SK-N-SH (cell line): ENCODE measurements around the gene TMEM179. TPM values are rescaled to one million over a fixed set of nuclear protein-coding genes. Genes with fewer than 3 reads are reported as not detected.

Source experiments
- CTCF ChIA-PET: fragments of 300-600, 350-600 bp; formaldehyde crosslinking; extraction: SDS; loops from one replicate; lab custom pipeline; 2021; lab: Yijun Ruan, JAX
- POLR2A ChIA-PET: fragments of 350-600 bp; sonication (Branson Sonifier 250); formaldehyde crosslinking; extraction: SDS; loops from one replicate; lab custom pipeline; 2020; ENCODE audit warnings: antibody characterized with exemption, inconsistent platforms; lab: Yijun Ruan, JAX
- DNase-seq: peaks from one replicate; pipeline ENCODE4 v3.0.0; 2012
- H2AFZ ChIP-seq: fragments of 200-600 bp; sonication (generic); 2 replicates; pipeline ENCODE4 v1.8.1; 2016; ENCODE audit warnings: antibody characterized with exemption, mild to moderate bottlenecking, low read depth
- H3F3A ChIP-seq: fragments of 200-600 bp; sonication (generic); replicated peaks from 2 replicates; pipeline ENCODE3; 2016; ENCODE audit warnings: antibody characterized with exemption, mild to moderate bottlenecking; ENCODE audit not compliant: insufficient read depth
- H3K27ac ChIP-seq, 2 experiments: fragments of 200-500 bp in 1 of 2; fragments of 200-600 bp in 1 of 2; sonication (Bioruptor generic) in 1 of 2; sonication (generic), shearing (Covaris generic) in 1 of 2; 2 replicates each; pipeline versions ENCODE4 v1.5.1 to v1.6.1; 2014 to 2016; ENCODE audit warnings: low read depth in 2 of 2, inconsistent platforms in 1 of 2, low read length in 1 of 2, mild to moderate bottlenecking in 1 of 2, mixed read lengths in 1 of 2
- H3K27me3 ChIP-seq: fragments of 200-600 bp; sonication (generic), shearing (Covaris generic); 2 replicates; pipeline ENCODE4 v1.6.1; 2016; ENCODE audit warnings: mixed run types; ENCODE audit not compliant: insufficient read depth
- H3K36me3 ChIP-seq, 2 experiments: fragments of 200-500 bp in 1 of 2; fragments of 200-600 bp in 1 of 2; sonication (Bioruptor generic) in 1 of 2; sonication (generic) in 1 of 2; replicated peaks in 1 of 2; 2 replicates each; pipeline versions ENCODE3 to v1.5.1; 2014 to 2016; ENCODE audit warnings: low read length in 1 of 2, mild to moderate bottlenecking in 1 of 2; ENCODE audit not compliant: insufficient read depth in 2 of 2, control insufficient read depth in 1 of 2
- H3K4me1 ChIP-seq, 2 experiments: fragments of 200-500 bp in 1 of 2; fragments of 200-600 bp in 1 of 2; sonication (Bioruptor generic) in 1 of 2; sonication (generic), shearing (Covaris generic) in 1 of 2; 2 replicates each; pipeline versions ENCODE4 v1.5.1 to v1.6.1; 2014 to 2016; ENCODE audit warnings: low read depth in 1 of 2, low read length in 1 of 2, mixed run types in 1 of 2; ENCODE audit not compliant: insufficient read depth in 2 of 2, control insufficient read depth in 1 of 2
- H3K4me2 ChIP-seq: fragments of 200-600 bp; sonication (generic), shearing (Covaris generic); 2 replicates; pipeline ENCODE4 v1.6.1; 2017; ENCODE audit warnings: mixed run types
- H3K4me3 ChIP-seq, 2 experiments: fragments of 200-500 bp in 1 of 2; fragments of 200-600 bp in 1 of 2; sonication (Bioruptor generic) in 1 of 2; sonication (generic), shearing (Covaris generic) in 1 of 2; 2 replicates each; pipeline versions ENCODE4 v1.5.1 to v1.8.1; 2014 to 2016; ENCODE audit warnings: low read depth in 2 of 2, inconsistent platforms in 1 of 2, low read length in 1 of 2, mild to moderate bottlenecking in 1 of 2, mixed read lengths in 1 of 2, moderate library complexity in 1 of 2
- H3K79me2 ChIP-seq: fragments of 200-600 bp; sonication (generic); 2 replicates; pipeline ENCODE4 v1.8.1; 2017; ENCODE audit warnings: mild to moderate bottlenecking; ENCODE audit not compliant: insufficient read depth
- H3K9ac ChIP-seq: fragments of 200-600 bp; sonication (generic); 2 replicates; pipeline ENCODE4 v1.6.1; 2017; ENCODE audit warnings: mixed run types
- H3K9me2 ChIP-seq: fragments of 200-600 bp; sonication (generic); 2 replicates; pipeline ENCODE4 v1.6.1; 2017; ENCODE audit warnings: mixed run types
- H3K9me3 ChIP-seq: fragments of 200-600 bp; sonication (generic); 2 replicates; pipeline ENCODE4 v1.6.1; 2017; ENCODE audit warnings: mixed run types, mild to moderate bottlenecking, moderate library complexity
- H4K20me1 ChIP-seq: fragments of 200-600 bp; sonication (generic); 2 replicates; pipeline ENCODE4 v1.6.1; 2017; ENCODE audit warnings: mild to moderate bottlenecking, mixed run types; ENCODE audit not compliant: insufficient read depth
- CHD2 ChIP-seq: fragments of 150-350 bp; IDR thresholded peaks from 2 replicates; pipeline ENCODE4 v1.6.1; 2018; ENCODE audit warnings: low read length; ENCODE audit not compliant: partially characterized antibody
- CTCF ChIP-seq: fragments of 200-600 bp; sonication (generic); IDR thresholded peaks from 2 replicates; pipeline ENCODE4 v1.6.1; 2017; ENCODE audit warnings: antibody characterized with exemption, mild to moderate bottlenecking, moderate library complexity
- ELF1 ChIP-seq: IDR thresholded peaks from 2 replicates; pipeline ENCODE4 v1.4.0; 2012
- FOSL2 ChIP-seq: IDR thresholded peaks from 2 replicates; pipeline ENCODE4 v1.4.0; 2012; ENCODE audit warnings: low read depth, mild to moderate bottlenecking, moderate library complexity, borderline replicate concordance
- FOXJ3 ChIP-seq: sonication (generic); formaldehyde crosslinking; IDR thresholded peaks from 2 replicates; pipeline ENCODE4 v1.5.1; 2020; ENCODE audit warnings: mild to moderate bottlenecking, missing genetic modification reagents
- GABPA ChIP-seq: IDR thresholded peaks from 2 replicates; pipeline ENCODE4 v1.4.0; 2012; ENCODE audit warnings: low read depth, mild to moderate bottlenecking
- MEF2A ChIP-seq: IDR thresholded peaks from 2 replicates; pipeline ENCODE4 v1.4.0; 2012; ENCODE audit warnings: low read depth, borderline replicate concordance
- MXI1 ChIP-seq: IDR thresholded peaks from 2 replicates; pipeline ENCODE4 v1.6.1; 2012; ENCODE audit warnings: mild to moderate bottlenecking, low read depth, low read length, improper control_type of control experiment
- NRF1 ChIP-seq: IDR thresholded peaks from 2 replicates; pipeline ENCODE4 v1.6.1; 2012; ENCODE audit warnings: low read depth, mild to moderate bottlenecking, low read length
- RAD21 ChIP-seq: IDR thresholded peaks from 2 replicates; pipeline ENCODE4 v1.6.1; 2012; ENCODE audit warnings: mild to moderate bottlenecking, low read length
- REST ChIP-seq: IDR thresholded peaks from 2 replicates; pipeline ENCODE4 v1.6.1; 2012; ENCODE audit warnings: mild to moderate bottlenecking, low read depth, low read length, moderate library complexity
- TCF12 ChIP-seq: IDR thresholded peaks from 2 replicates; pipeline ENCODE4 v1.4.0; 2012
- TEAD4 ChIP-seq: IDR thresholded peaks from 2 replicates; pipeline ENCODE4 v1.4.0; 2012; ENCODE audit warnings: mild to moderate bottlenecking, borderline replicate concordance; ENCODE audit not compliant: insufficient read depth
- USF1 ChIP-seq: IDR thresholded peaks from 2 replicates; pipeline ENCODE4 v1.4.0; 2012; ENCODE audit warnings: low read depth, borderline replicate concordance
- YY1 ChIP-seq: IDR thresholded peaks from 2 replicates; pipeline ENCODE4 v1.4.0; 2012; ENCODE audit warnings: low read depth, mild to moderate bottlenecking
- WGBS: methylation state at CpG from one replicate; pipeline ENCODE4 v1.1.6; 2017; ENCODE audit warnings: low lambda C conversion rate; 5-methylcytosine and 5-hydroxymethylcytosine counted together
- polyA plus RNA-seq, 3 experiments: library from polyadenylated mRNA; depleted of rRNA; stranded (reverse); fragments of >200 nt; gene quantifications; 2 replicates each; pipeline ENCODE4 v1.2.3, GENCODE V29; 2012
- TF ChIP-seq, protein P1 (sequence below): IDR thresholded peaks from 2 replicates; pipeline ENCODE4 v1.4.0; 2012; ENCODE audit warnings: low read depth, borderline replicate concordance
- TF ChIP-seq, protein P2 (sequence below): IDR thresholded peaks from 2 replicates; pipeline ENCODE4; 2012

TMEM179 gene
- polyA plus RNA-seq, 1 of the 3 experiments (the other 2 are of a cell fraction), result 1.7 TPM

- Histone ChIP-seq H3K4me3 (no peak overlapping the region), H3K4me2 (no peak overlapping the region), H4K20me1 (no peaks in the 10 kb centered on the region), H3K36me3 (no peaks in the 10 kb centered on the region), H3F3A (no peaks in the 10 kb centered on the region), H3K9me2 (no peaks in the 10 kb centered on the region), H3K9ac (no peak overlapping the region), H3K27ac (no peak overlapping the region), H3K4me1 (peaks cover 0 to 68% of the 10 kb centered on the region in 2 experiments; a peak in 1 of 4 replicates), H3K9me3 (no peaks in the 10 kb centered on the region), H3K27me3 (no peaks in the 10 kb centered on the region), H3K79me2 (no peaks in the 10 kb centered on the region), H2AFZ (no peak overlapping the region)
- ChIA-PET POLR2A (interaction anchor here (0.6 to 0.8 kb wide), 3 partner anchors 9 to 496 kb away, joined by 3 to 4 read pairs (median 3); no protein-coding TSS in a partner anchor), CTCF (interaction anchor here (0.9 to 8.5 kb wide), 6 partner anchors 11 to 500 kb away, joined by 3 to 96 read pairs (median 4); no protein-coding TSS in a partner anchor)
- DNase-seq, result no peak
- 76% methylated on average over 10 of the region's 12 CpGs for WGBS
- TF ChIP-seq TEAD4 (no peak), TCF12 (no peak), FOXJ3 (CRISPR knock-in tag) (no peak), MXI1 (no peak), USF1 (no peak), REST (no peak), YY1 (no peak)
- TF ChIP-seq, protein P1, sequence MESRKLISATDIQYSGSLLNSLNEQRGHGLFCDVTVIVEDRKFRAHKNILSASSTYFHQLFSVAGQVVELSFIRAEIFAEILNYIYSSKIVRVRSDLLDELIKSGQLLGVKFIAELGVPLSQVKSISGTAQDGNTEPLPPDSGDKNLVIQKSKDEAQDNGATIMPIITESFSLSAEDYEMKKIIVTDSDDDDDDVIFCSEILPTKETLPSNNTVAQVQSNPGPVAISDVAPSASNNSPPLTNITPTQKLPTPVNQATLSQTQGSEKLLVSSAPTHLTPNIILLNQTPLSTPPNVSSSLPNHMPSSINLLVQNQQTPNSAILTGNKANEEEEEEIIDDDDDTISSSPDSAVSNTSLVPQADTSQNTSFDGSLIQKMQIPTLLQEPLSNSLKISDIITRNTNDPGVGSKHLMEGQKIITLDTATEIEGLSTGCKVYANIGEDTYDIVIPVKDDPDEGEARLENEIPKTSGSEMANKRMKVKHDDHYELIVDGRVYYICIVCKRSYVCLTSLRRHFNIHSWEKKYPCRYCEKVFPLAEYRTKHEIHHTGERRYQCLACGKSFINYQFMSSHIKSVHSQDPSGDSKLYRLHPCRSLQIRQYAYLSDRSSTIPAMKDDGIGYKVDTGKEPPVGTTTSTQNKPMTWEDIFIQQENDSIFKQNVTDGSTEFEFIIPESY, result no peak
Observed at GRCh38 chr14:104577426-104577825, 27.1 kb downstream of the TMEM179 start.

DNA sequence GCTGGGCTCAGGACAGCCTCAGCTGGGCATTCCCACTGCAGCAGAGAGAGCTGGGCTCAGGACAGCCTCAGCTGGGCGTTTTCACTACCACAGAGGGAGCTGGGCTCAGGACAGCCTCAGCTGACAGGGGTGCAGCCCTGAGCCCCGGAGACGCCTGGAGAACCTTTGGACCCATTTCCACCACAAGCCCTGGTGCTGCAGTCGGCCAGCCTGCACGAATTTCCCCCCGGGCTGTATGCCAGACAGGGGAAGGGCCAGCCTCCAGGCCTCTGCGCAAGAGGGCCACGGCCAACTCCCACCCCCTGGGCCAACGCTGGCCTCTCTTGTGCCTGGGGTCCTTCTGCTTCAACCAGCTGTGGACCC, 27.6 kb downstream of the TMEM179 start:
- Histone ChIP-seq H3K27ac (no peak overlapping the region), H3K4me1 (peaks cover 0 to 68% of the 10 kb centered on the region in 2 experiments; a peak in 1 of 4 replicates), H3K4me3 (no peak overlapping the region), H3K9me2 (no peaks in the 10 kb centered on the region), H2AFZ (no peak overlapping the region), H3K79me2 (no peaks in the 10 kb centered on the region), H3K36me3 (no peaks in the 10 kb centered on the region), H3F3A (no peaks in the 10 kb centered on the region), H3K27me3 (no peaks in the 10 kb centered on the region), H3K9me3 (no peaks in the 10 kb centered on the region), H4K20me1 (no peaks in the 10 kb centered on the region), H3K4me2 (no peak overlapping the region), H3K9ac (no peak overlapping the region)
- WGBS, result 60% methylated on average over 1 of the region's 9 CpGs
- no peak for DNase-seq
- ChIA-PET CTCF (interaction anchor here (0.9 to 8.5 kb wide), 6 partner anchors 10 to 499 kb away, joined by 3 to 96 read pairs (median 4); no protein-coding TSS in a partner anchor), POLR2A (interaction anchor here (0.8 kb wide), 1 partner anchor 11 kb away, joined by 3 read pairs; no protein-coding TSS in a partner anchor)
- no peak for TF ChIP-seq ELF1
- TF ChIP-seq RAD21, result no peak
- TF ChIP-seq TEAD4, result no peak
- no peak for TF ChIP-seq NRF1
- TF ChIP-seq CHD2, result no peak
- no peak for TF ChIP-seq MXI1
- no peak for TF ChIP-seq CTCF
- no peak for TF ChIP-seq FOSL2
- TF ChIP-seq, protein P2, sequence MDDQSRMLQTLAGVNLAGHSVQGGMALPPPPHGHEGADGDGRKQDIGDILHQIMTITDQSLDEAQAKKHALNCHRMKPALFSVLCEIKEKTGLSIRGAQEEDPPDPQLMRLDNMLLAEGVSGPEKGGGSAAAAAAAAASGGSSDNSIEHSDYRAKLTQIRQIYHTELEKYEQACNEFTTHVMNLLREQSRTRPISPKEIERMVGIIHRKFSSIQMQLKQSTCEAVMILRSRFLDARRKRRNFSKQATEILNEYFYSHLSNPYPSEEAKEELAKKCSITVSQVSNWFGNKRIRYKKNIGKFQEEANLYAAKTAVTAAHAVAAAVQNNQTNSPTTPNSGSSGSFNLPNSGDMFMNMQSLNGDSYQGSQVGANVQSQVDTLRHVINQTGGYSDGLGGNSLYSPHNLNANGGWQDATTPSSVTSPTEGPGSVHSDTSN, result no peak
- no peak for TF ChIP-seq MEF2A
- TF ChIP-seq TCF12, result no peak
- TF ChIP-seq GABPA, result no peak
- no peak for TF ChIP-seq USF1
